ENCODE data around the gene ERFE.

DNA sequence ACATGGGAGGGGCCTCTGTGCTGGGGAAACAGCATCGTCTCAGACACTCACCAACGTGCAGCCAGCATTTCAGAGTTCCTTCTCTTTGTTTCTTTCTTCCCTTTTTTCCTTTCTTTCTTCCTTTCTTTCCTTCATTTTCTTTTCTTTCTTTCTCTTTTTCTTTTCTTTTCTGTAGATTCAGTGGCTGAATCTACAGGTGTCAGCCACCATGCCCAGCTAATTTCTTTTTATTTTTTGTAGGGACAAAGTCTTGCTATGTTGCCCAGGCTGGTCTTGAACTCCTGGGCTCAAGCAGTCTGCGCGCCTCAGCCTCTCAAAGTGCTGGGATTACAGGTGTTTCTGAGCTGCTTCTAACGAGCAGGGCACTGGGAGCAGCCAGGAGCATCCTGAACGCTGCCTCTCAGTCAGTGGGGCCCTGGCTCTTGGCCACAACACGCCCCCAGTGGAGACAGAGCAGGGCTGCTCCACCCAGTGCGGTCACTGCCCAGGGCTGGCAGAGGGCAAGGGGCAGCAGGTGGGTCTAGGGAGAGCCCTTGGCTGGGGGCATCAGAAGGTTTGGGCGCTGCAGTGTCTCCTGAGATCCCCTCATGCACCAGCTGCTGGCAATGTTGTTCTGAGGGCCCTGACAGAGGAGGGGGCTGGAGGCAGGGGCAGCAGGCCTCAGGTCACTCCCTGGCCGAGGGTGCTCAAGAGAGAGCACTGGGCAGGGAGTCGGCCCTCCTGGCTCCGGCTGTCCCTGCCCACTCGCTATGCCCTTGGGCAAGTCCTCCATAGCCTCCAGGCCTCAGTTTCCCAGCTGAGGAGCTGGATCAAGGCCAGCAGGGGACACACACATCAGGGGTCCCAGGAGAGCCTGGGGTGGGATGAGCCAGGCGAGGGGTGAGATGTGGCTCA, 25.0 kb upstream of the ERFE start:
- TF ChIP-seq EZH2 (IDR thresholded peaks at IDR 0.05; ENCODE audit: borderline replicate concordance, low read length), result no peak
- TF ChIP-seq, protein P1, sequence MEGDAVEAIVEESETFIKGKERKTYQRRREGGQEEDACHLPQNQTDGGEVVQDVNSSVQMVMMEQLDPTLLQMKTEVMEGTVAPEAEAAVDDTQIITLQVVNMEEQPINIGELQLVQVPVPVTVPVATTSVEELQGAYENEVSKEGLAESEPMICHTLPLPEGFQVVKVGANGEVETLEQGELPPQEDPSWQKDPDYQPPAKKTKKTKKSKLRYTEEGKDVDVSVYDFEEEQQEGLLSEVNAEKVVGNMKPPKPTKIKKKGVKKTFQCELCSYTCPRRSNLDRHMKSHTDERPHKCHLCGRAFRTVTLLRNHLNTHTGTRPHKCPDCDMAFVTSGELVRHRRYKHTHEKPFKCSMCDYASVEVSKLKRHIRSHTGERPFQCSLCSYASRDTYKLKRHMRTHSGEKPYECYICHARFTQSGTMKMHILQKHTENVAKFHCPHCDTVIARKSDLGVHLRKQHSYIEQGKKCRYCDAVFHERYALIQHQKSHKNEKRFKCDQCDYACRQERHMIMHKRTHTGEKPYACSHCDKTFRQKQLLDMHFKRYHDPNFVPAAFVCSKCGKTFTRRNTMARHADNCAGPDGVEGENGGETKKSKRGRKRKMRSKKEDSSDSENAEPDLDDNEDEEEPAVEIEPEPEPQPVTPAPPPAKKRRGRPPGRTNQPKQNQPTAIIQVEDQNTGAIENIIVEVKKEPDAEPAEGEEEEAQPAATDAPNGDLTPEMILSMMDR (conservative IDR thresholded peaks at IDR 0.05 in 1 of 2, IDR thresholded peaks at IDR 0.05 in 1 of 2; ENCODE audit: extremely low read depth in 1 of 2, insufficient read depth in 1 of 2, low read depth in 1 of 2, low read length in 2 of 2), result no peak
